CD4-positive, alpha-beta memory T cell (primary cell): Measurements from ENCODE around the gene ECE1. TPM values are rescaled to one million over a fixed set of nuclear protein-coding genes. Genes with fewer than 3 reads are reported as not detected.

Experiments used
- CTCF ChIA-PET: fragments of 350-600 bp; sonication (Branson Sonifier 250); formaldehyde crosslinking; loops from one replicate; lab custom pipeline; 2021; ENCODE audit warnings: inconsistent platforms; ENCODE audit not compliant: partially characterized antibody; lab: Charles Lee
- POLR2A ChIA-PET: fragments of 350-600 bp; sonication (Branson Sonifier 250); formaldehyde crosslinking; loops from one replicate; lab custom pipeline; 2021; ENCODE audit not compliant: partially characterized antibody; lab: Charles Lee
- DNase-seq, 5 donors: peaks; one replicate each; pipeline versions ENCODE4 v3.0.0 to v3.0.0-alpha.2; 2020 to 2022; ENCODE audit warnings: mixed read lengths in 1 of 5
- H3K27ac ChIP-seq: one replicate; pipeline ENCODE4 v1.7.0; 2013; ENCODE audit warnings: low read depth, low read length
- H3K27me3 ChIP-seq: 2 replicates; pipeline ENCODE4 v1.7.0; 2013; ENCODE audit warnings: mild to moderate bottlenecking, low read length, moderate library complexity; ENCODE audit not compliant: insufficient read depth
- H3K36me3 ChIP-seq: 2 replicates; pipeline ENCODE4 v1.7.0; 2013; ENCODE audit warnings: mild to moderate bottlenecking, low read length, moderate library complexity; ENCODE audit not compliant: insufficient read depth
- H3K4me1 ChIP-seq: 2 replicates; pipeline ENCODE4 v1.7.0; 2013; ENCODE audit warnings: mild to moderate bottlenecking, low read length, moderate library complexity; ENCODE audit not compliant: insufficient read depth
- H3K4me3 ChIP-seq, 2 donors: one replicate each; pipeline ENCODE4 v1.7.0; 2013; ENCODE audit warnings: low read length in 2 of 2, mild to moderate bottlenecking in 1 of 2
- H3K9me3 ChIP-seq, 2 donors: one replicate each; pipeline ENCODE4 v1.7.0; 2013; ENCODE audit warnings: low read length in 2 of 2, control low read depth in 1 of 2; ENCODE audit not compliant: control insufficient read depth in 1 of 2
- H3K27ac Mint-ChIP-seq, 7 donors: one replicate each; pipeline ENCODE4 v1.8.0; 2020 to 2021; ENCODE audit warnings: mixed read lengths in 7 of 7, mild to moderate bottlenecking in 6 of 7, inconsistent platforms in 3 of 7, moderate library complexity in 3 of 7
- H3K27me3 Mint-ChIP-seq, 2 donors: one replicate each; pipeline ENCODE4 v1.8.0; 2020 to 2021; ENCODE audit warnings: mixed read lengths in 2 of 2
- H3K36me3 Mint-ChIP-seq, 2 donors: one replicate each; pipeline ENCODE4 v1.8.0; 2020 to 2021; ENCODE audit warnings: mixed read lengths in 2 of 2, inconsistent platforms in 1 of 2, mild to moderate bottlenecking in 1 of 2
- H3K4me1 Mint-ChIP-seq, 4 donors: one replicate each; pipeline ENCODE4 v1.8.0; 2020 to 2021; ENCODE audit warnings: mixed read lengths in 4 of 4, mild to moderate bottlenecking in 1 of 4
- H3K4me3 Mint-ChIP-seq, 8 donors: one replicate each; pipeline ENCODE4 v1.8.0; 2020 to 2021; ENCODE audit warnings: mixed read lengths in 8 of 8, mild to moderate bottlenecking in 7 of 8, moderate library complexity in 6 of 8, inconsistent platforms in 3 of 8
- H3K9me3 Mint-ChIP-seq, 8 donors: one replicate each; pipeline ENCODE4 v1.8.0; 2020 to 2021; ENCODE audit warnings: mixed read lengths in 8 of 8, mild to moderate bottlenecking in 5 of 8, inconsistent platforms in 3 of 8, moderate library complexity in 1 of 8
- intact Hi-C: fragments of 100-400 bp; cut with micrococcal nuclease; formaldehyde crosslinking; loops from one replicate; pipeline ENCODE4 v1.15.1; 2023
- polyA plus RNA-seq, 2 donors: library from polyadenylated mRNA; unstranded; fragments of 300-500 nt; fragmentation: Illumina TruSeq; gene quantifications; one replicate each; pipeline ENCODE4 v1.2.3, GENCODE V29; 2021
- total RNA-seq, 2 experiments: library from RNA; stranded (reverse); gene quantifications; one replicate each; pipeline ENCODE4 v1.2.3, GENCODE V29; 2021

Gene ECE1
- total and polyA plus RNA-seq, 4 experiments from 2014 or later: 10.0 to 104 (median 75.6) TPM

GRCh38 chr1:21272540-21272939, 17.7 kb downstream of the ECE1 start:
- peaks cover 46 to 78% of the 10 kb centered on the region in 2 donors for H3K36me3 Mint-ChIP-seq
- H3K4me1 Mint-ChIP-seq: peaks cover 19 to 42% (median 29%) of the 10 kb centered on the region in 4 donors
- no peak overlapping the region for H3K27ac ChIP-seq
- no peak overlapping the region for H3K4me3 Mint-ChIP-seq
- intact Hi-C loops: no loop called here
- H3K27me3 Mint-ChIP-seq: no peaks in the 10 kb centered on the region
- H3K4me3 ChIP-seq: no peak overlapping the region
- POLR2A ChIA-PET: interaction anchor here (1.3 to 5.8 kb wide), 3 partner anchors 21 to 73 kb away, joined by 4 to 75 read pairs (median 14); partner anchors contain the start of gene ECE1
- no peak for DNase-seq
- CTCF ChIA-PET: interaction anchor here (1.0 to 8.6 kb wide), 7 partner anchors 15 to 95 kb away, joined by 5 to 144 read pairs (median 86); partner anchors contain the start of gene ECE1
- H3K9me3 Mint-ChIP-seq: no peaks in the 10 kb centered on the region
- peak overlapping the region in 3 of 7 donors; percentile 29 to 83 (median 67) for H3K27ac Mint-ChIP-seq
- no peaks in the 10 kb centered on the region for H3K27me3 ChIP-seq
- H3K4me1 ChIP-seq: peaks cover 18% of the 10 kb centered on the region
- H3K36me3 ChIP-seq: peaks cover 49% of the 10 kb centered on the region
- H3K9me3 ChIP-seq: no peaks in the 10 kb centered on the region

- no peak overlapping the region for H3K27ac ChIP-seq
- H3K27me3 ChIP-seq: no peaks in the 10 kb centered on the region
- intact Hi-C loops: loop anchor here (2.0 kb wide), 1 partner anchor 21 kb away; no protein-coding TSS in a partner anchor
- H3K9me3 Mint-ChIP-seq: no peaks in the 10 kb centered on the region
- ChIA-PET POLR2A (interaction anchor here (1.0 to 5.8 kb wide), 5 partner anchors 8 to 74 kb away, joined by 3 to 75 read pairs (median 14); partner anchors contain the start of gene ECE1), CTCF (interaction anchor here (1.1 to 8.6 kb wide), 18 partner anchors 8 to 245 kb away, joined by 3 to 145 read pairs (median 22); partner anchors contain the start of gene ECE1)
- H3K4me1 Mint-ChIP-seq: peaks cover 18 to 42% (median 31%) of the 10 kb centered on the region in 4 donors
- peaks cover 18% of the 10 kb centered on the region for H3K4me1 ChIP-seq
- no peak overlapping the region for H3K4me3 ChIP-seq
- no peaks in the 10 kb centered on the region for H3K27me3 Mint-ChIP-seq
- peaks cover 49 to 80% of the 10 kb centered on the region in 2 donors for H3K36me3 Mint-ChIP-seq
- peak overlapping the region; percentile 28 to 78 (median 69) for H3K27ac Mint-ChIP-seq
- no peak overlapping the region for H3K4me3 Mint-ChIP-seq
- no peaks in the 10 kb centered on the region for H3K9me3 ChIP-seq
- DNase-seq: no peak
- H3K36me3 ChIP-seq: peaks cover 57% of the 10 kb centered on the region
These were observed 18.7 kb downstream of the ECE1 start for GRCh38 chr1:21271550-21271949.

- DNase-seq: peak; percentile 73 to 82 (median 79)
- Histone ChIP-seq H3K4me1 (peaks cover 18% of the 10 kb centered on the region), H3K27me3 (no peaks in the 10 kb centered on the region), H3K36me3 (peaks cover 60% of the 10 kb centered on the region), H3K9me3 (no peaks in the 10 kb centered on the region), H3K4me3 (no peak overlapping the region), H3K27ac (no peak overlapping the region)
- intact Hi-C loops: loop anchor here (1.0 to 2.0 kb wide), 4 partner anchors 10 to 98 kb away; no protein-coding TSS in a partner anchor
- Mint-ChIP-seq H3K27me3 (no peaks in the 10 kb centered on the region), H3K9me3 (no peaks in the 10 kb centered on the region), H3K4me3 (peak overlapping the region in 1 of 8 donors; percentile 16), H3K27ac (peak overlapping the region; percentile 28 to 80 (median 73)), H3K4me1 (peaks cover 16 to 41% (median 29%) of the 10 kb centered on the region in 4 donors), H3K36me3 (peaks cover 49 to 78% of the 10 kb centered on the region in 2 donors)
- ChIA-PET CTCF (interaction anchor here (0.7 to 8.6 kb wide), 34 partner anchors 9 to 605 kb away, joined by 3 to 145 read pairs (median 6); partner anchors contain the start of gene ECE1), POLR2A (interaction anchor here (0.7 to 5.8 kb wide), 16 partner anchors 8 to 98 kb away, joined by 3 to 75 read pairs (median 6); partner anchors contain the start of gene ECE1)
These were observed 20.1 kb downstream of the ECE1 start for GRCh38 chr1:21270086-21270689.

GRCh38 chr1:21269461-21270085, 20.7 kb downstream of the ECE1 start:
- H3K4me3 ChIP-seq: no peak overlapping the region
- no peak overlapping the region for H3K27ac ChIP-seq
- H3K27me3 ChIP-seq: no peaks in the 10 kb centered on the region
- intact Hi-C loops: loop anchor here (1.0 to 2.0 kb wide), 4 partner anchors 11 to 99 kb away; no protein-coding TSS in a partner anchor
- peaks cover 14 to 35% (median 24%) of the 10 kb centered on the region in 4 donors for H3K4me1 Mint-ChIP-seq
- ChIA-PET CTCF (interaction anchor here (0.9 to 8.6 kb wide), 22 partner anchors 9 to 536 kb away, joined by 3 to 145 read pairs (median 18); partner anchors contain the start of gene ECE1), POLR2A (interaction anchor here (0.7 to 5.8 kb wide), 15 partner anchors 9 to 99 kb away, joined by 3 to 75 read pairs (median 6); partner anchors contain the start of gene ECE1)
- H3K9me3 Mint-ChIP-seq: no peaks in the 10 kb centered on the region
- no peaks in the 10 kb centered on the region for H3K27me3 Mint-ChIP-seq
- peaks cover 18% of the 10 kb centered on the region for H3K4me1 ChIP-seq
- H3K36me3 Mint-ChIP-seq: peaks cover 43 to 77% of the 10 kb centered on the region in 2 donors
- DNase-seq: no peak
- peak overlapping the region in 3 of 7 donors; percentile 15 to 62 (median 28) for H3K27ac Mint-ChIP-seq
- H3K4me3 Mint-ChIP-seq: no peak overlapping the region
- H3K9me3 ChIP-seq: no peaks in the 10 kb centered on the region
- H3K36me3 ChIP-seq: peaks cover 66% of the 10 kb centered on the region

GRCh38 chr1:21268281-21269239, 21.7 kb downstream of the ECE1 start:
- Mint-ChIP-seq H3K27ac (peak overlapping the region in 2 of 7 donors; percentile 31 to 42), H3K4me3 (no peak overlapping the region), H3K9me3 (no peaks in the 10 kb centered on the region), H3K36me3 (peaks cover 40 to 73% of the 10 kb centered on the region in 2 donors), H3K27me3 (no peaks in the 10 kb centered on the region), H3K4me1 (peaks cover 13 to 30% (median 21%) of the 10 kb centered on the region in 4 donors)
- Histone ChIP-seq H3K27me3 (no peaks in the 10 kb centered on the region), H3K4me3 (no peak overlapping the region), H3K36me3 (peaks cover 63% of the 10 kb centered on the region), H3K27ac (no peak overlapping the region), H3K9me3 (no peaks in the 10 kb centered on the region), H3K4me1 (peaks cover 18% of the 10 kb centered on the region)
- CTCF ChIA-PET: interaction anchor here (0.7 to 8.6 kb wide), 15 partner anchors 11 to 99 kb away, joined by 3 to 145 read pairs (median 34); partner anchors contain the start of gene ECE1
- no peak for DNase-seq
- intact Hi-C loops: no loop called here
- POLR2A ChIA-PET: interaction anchor here (0.7 to 5.8 kb wide), 4 partner anchors 12 to 57 kb away, joined by 3 to 75 read pairs (median 24); partner anchors contain the start of gene ECE1
